ENCODE measurements around the gene CDK5. TPM values are rescaled to one million over a fixed set of nuclear protein-coding genes. Genes with fewer than 3 reads are reported as not detected.
A peak's percentile ranks its signal among the peaks of the same experiment; 100 is the strongest.

CDK5 gene
- total and polyA plus RNA-seq, 4 donors, result 6.8 to 17.3 (median 9.2) TPM

- ATAC-seq (ENCODE audit: insufficient read depth, low FRiP score) (no peak), DNase-seq (peak in 2 of 3 donors; percentile 30 to 39)
- Histone ChIP-seq H3K36me3 (ENCODE audit: control insufficient read depth in 4 of 4, insufficient read depth in 4 of 4, low read length in 4 of 4) (peaks cover 0 to 18% (median 10%) of the 10 kb centered on the region in 4 donors), H3K4me3 (peak overlapping the region; percentile 63), H3K9me3 (ENCODE audit: control insufficient read depth in 4 of 4, insufficient read depth in 3 of 4, low read length in 3 of 4) (no peaks in the 10 kb centered on the region), H3K9ac (ENCODE audit: insufficient read depth in 1 of 2, low read length in 2 of 2) (peak overlapping the region in 1 of 2 donors; percentile 34), H3K27me3 (ENCODE audit: control insufficient read depth in 3 of 3, insufficient read depth in 3 of 3, low read length in 2 of 3) (no peaks in the 10 kb centered on the region), H3K27ac (ENCODE audit: low read depth in 1 of 2, low read length in 1 of 2) (peak overlapping the region; percentile 37 to 96), H3K4me1 (ENCODE audit: control insufficient read depth in 5 of 5, insufficient read depth in 5 of 5, low read length in 5 of 5) (peaks cover 12 to 44% (median 26%) of the 10 kb centered on the region in 5 donors)
- WGBS, 2 donors, result 14 to 22% methylated on average over 21 of the region's 21 CpGs
- TF ChIP-seq CTCF (IDR thresholded peaks at IDR 0.05; ENCODE audit: control extremely low read depth, extremely low read depth), result no peak
These were observed 2.9 kb upstream of the CDK5 start for GRCh38 chr7:151060416-151061212.

- H3K9ac ChIP-seq (ENCODE audit: insufficient read depth in 1 of 2, low read length in 2 of 2), result peak overlapping the region in 1 of 2 donors; percentile 34
- H3K4me1 ChIP-seq (ENCODE audit: control insufficient read depth in 5 of 5, insufficient read depth in 5 of 5, low read length in 5 of 5), result peaks cover 12 to 44% (median 26%) of the 10 kb centered on the region in 5 donors
- ATAC-seq (ENCODE audit: insufficient read depth, low FRiP score) (no peak), DNase-seq (no peak)
- TF ChIP-seq CTCF (IDR thresholded peaks at IDR 0.05; ENCODE audit: control extremely low read depth, extremely low read depth), result no peak
- WGBS, 2 donors, result 2% methylated on average over 13 to 17 of the region's 17 CpGs
- no peaks in the 10 kb centered on the region for H3K27me3 ChIP-seq (ENCODE audit: control insufficient read depth in 3 of 3, insufficient read depth in 3 of 3, low read length in 2 of 3)
- H3K27ac ChIP-seq (ENCODE audit: low read depth in 1 of 2, low read length in 1 of 2), result peak overlapping the region; percentile 37 to 96
- H3K9me3 ChIP-seq (ENCODE audit: control insufficient read depth in 4 of 4, insufficient read depth in 3 of 4, low read length in 3 of 4), result no peaks in the 10 kb centered on the region
- peaks cover 0 to 12% (median 7%) of the 10 kb centered on the region in 4 donors for H3K36me3 ChIP-seq (ENCODE audit: control insufficient read depth in 4 of 4, insufficient read depth in 4 of 4, low read length in 4 of 4)
- peak overlapping the region; percentile 63 for H3K4me3 ChIP-seq
These were observed 2.4 kb upstream of the CDK5 start for GRCh38 chr7:151060113-151060415.

GRCh38 chr7:151059367-151060112 lies 1.8 kb upstream of the CDK5 start, which contains the start of gene SLC4A2:
SLC4A2 (plus strand) TSS chr7:151059589; CDS start chr7:151061988, 2,399 bp downstream.
- Histone ChIP-seq H3K9me3 (ENCODE audit: control insufficient read depth in 4 of 4, insufficient read depth in 3 of 4, low read length in 3 of 4) (no peaks in the 10 kb centered on the region), H3K4me3 (peak within 1 kb of the TSS; percentile 63), H3K36me3 (ENCODE audit: control insufficient read depth in 4 of 4, insufficient read depth in 4 of 4, low read length in 4 of 4) (peaks cover 0 to 7% (median 3%) of the 10 kb centered on the region in 4 donors), H3K4me1 (ENCODE audit: control insufficient read depth in 5 of 5, insufficient read depth in 5 of 5, low read length in 5 of 5) (peaks cover 12 to 44% (median 26%) of the 10 kb centered on the region in 5 donors), H3K27ac (ENCODE audit: low read depth in 1 of 2, low read length in 1 of 2) (peak within 1 kb of the TSS; percentile 96), H3K9ac (ENCODE audit: insufficient read depth in 1 of 2, low read length in 2 of 2) (peak within 1 kb of the TSS; percentile 42 to 93), H3K27me3 (ENCODE audit: control insufficient read depth in 3 of 3, insufficient read depth in 3 of 3, low read length in 2 of 3) (no peaks in the 10 kb centered on the region)
- WGBS, 2 donors, result 1% methylated on average over 44 to 75 of the region's 75 CpGs
- DNase-seq (peak; percentile 86 to 92 (median 88)), ATAC-seq (ENCODE audit: insufficient read depth, low FRiP score) (peak; percentile 55)
- TF ChIP-seq CTCF (IDR thresholded peaks at IDR 0.05; ENCODE audit: control extremely low read depth, extremely low read depth), result no peak

All from lung (tissue), 12 donors.